IPS-11a (cell line): ENCODE measurements around the gene SPTSSA.

Experiments
- H3K4me3 ChIP-seq: one replicate; pipeline ENCODE4 v1.5.1; 2013; ENCODE audit warnings: low read depth, low read length, control low read depth

SPTSSA gene

GRCh38 chr14:34472706-34473279 is 10.8 kb upstream of the SPTSSA start:
- H3K4me3 ChIP-seq: no peak overlapping the region

- no peak overlapping the region for H3K4me3 ChIP-seq
Measured at GRCh38 chr14:34470319-34470718, 8.3 kb upstream of the SPTSSA start.

- no peak overlapping the region for H3K4me3 ChIP-seq
Measured at GRCh38 chr14:34466691-34467090, 4.7 kb upstream of the SPTSSA start.

GRCh38 chr14:34465069-34465859 is 3.2 kb upstream of the SPTSSA start:
- no peak overlapping the region for H3K4me3 ChIP-seq

GRCh38 chr14:34463598-34463961 is 1.5 kb upstream of the SPTSSA start:
- H3K4me3 ChIP-seq: no peak overlapping the region

GRCh38 chr14:34461334-34462131 is 507 bp downstream of the SPTSSA start:
- peak overlapping the region; percentile 95 for H3K4me3 ChIP-seq

GRCh38 chr14:34460841-34461240 is 1.2 kb downstream of the SPTSSA start:
- H3K4me3 ChIP-seq: peak overlapping the region; percentile 95

GRCh38 chr14:34460295-34460694 is 1.7 kb downstream of the SPTSSA start:
- no peak overlapping the region for H3K4me3 ChIP-seq

GRCh38 chr14:34457186-34457585 is 4.9 kb downstream of the SPTSSA start:
- H3K4me3 ChIP-seq: no peak overlapping the region

GRCh38 chr14:34453226-34453625 is 8.8 kb downstream of the SPTSSA start:
- no peak overlapping the region for H3K4me3 ChIP-seq

GRCh38 chr14:34452258-34452822 is 9.7 kb downstream of the SPTSSA start:
- H3K4me3 ChIP-seq: no peak overlapping the region

GRCh38 chr14:34450958-34451357 is 11.1 kb downstream of the SPTSSA start:
- no peak overlapping the region for H3K4me3 ChIP-seq

- H3K4me3 ChIP-seq: no peak overlapping the region
Measured at GRCh38 chr14:34450542-34450915, 11.5 kb downstream of the SPTSSA start.

GRCh38 chr14:34449819-34450541 is 12.1 kb downstream of the SPTSSA start:
- no peak overlapping the region for H3K4me3 ChIP-seq

- no peak overlapping the region for H3K4me3 ChIP-seq
Measured at GRCh38 chr14:34439090-34439489, 22.9 kb downstream of the SPTSSA start.

GRCh38 chr14:34438438-34438837 is 23.6 kb downstream of the SPTSSA start:
- H3K4me3 ChIP-seq: no peak overlapping the region

- no peak overlapping the region for H3K4me3 ChIP-seq
Measured at GRCh38 chr14:34437729-34438080, 24.3 kb downstream of the SPTSSA start.

- H3K4me3 ChIP-seq: no peak overlapping the region
Measured at GRCh38 chr14:34436960-34437728, 24.9 kb downstream of the SPTSSA start.

- H3K4me3 ChIP-seq: no peak overlapping the region
Measured at GRCh38 chr14:34436118-34436905, 25.7 kb downstream of the SPTSSA start.

GRCh38 chr14:34433957-34434356 is 28.1 kb downstream of the SPTSSA start:
- H3K4me3 ChIP-seq: no peak overlapping the region
